K562 (cell line): Measurements from ENCODE around the gene PLXNB3. TPM values are rescaled to one million over a fixed set of nuclear protein-coding genes. Genes with fewer than 3 reads are reported as not detected.

Experiments
- C11orf30 ChIP-seq: fragments of 450-650 bp; IDR thresholded peaks from 2 replicates; pipeline ENCODE4 v1.6.1; 2016; ENCODE audit warnings: low read depth, mild to moderate bottlenecking
- CBX1 ChIP-seq: sonication (generic); IDR thresholded peaks from 2 replicates; pipeline ENCODE4 v1.6.1; 2016; ENCODE audit warnings: antibody characterized with exemption, low read depth, mild to moderate bottlenecking
- CBX2 ChIP-seq: fragments of 200-600 bp; sonication (generic); IDR thresholded peaks from one replicate; pipeline ENCODE4 v1.6.1; 2012; ENCODE audit warnings: mild to moderate bottlenecking, low read length, inconsistent platforms; ENCODE audit not compliant: insufficient read depth, poor library complexity, severe bottlenecking
- E2F3 ChIP-seq: fragments of 250-450 bp; sonication (Bioruptor Pico); IDR thresholded peaks from 2 replicates; pipeline ENCODE4 v1.4.0; 2020; ENCODE audit warnings: mild to moderate bottlenecking
- JUND ChIP-seq, 2 experiments: IDR thresholded peaks; 2 replicates in 1 of 2; 3 replicates in 1 of 2; pipeline ENCODE4 v1.6.1; 2011; ENCODE audit warnings: borderline replicate concordance in 2 of 2, low read depth in 2 of 2, low read length in 2 of 2, improper control_type of control experiment in 1 of 2, missing biosample characterization in 1 of 2, missing genetic modification characterization in 1 of 2, missing genetic modification reagents in 1 of 2
- L3MBTL2 ChIP-seq: fragments of 450-650 bp; IDR thresholded peaks from 2 replicates; pipeline ENCODE4 v1.6.1; 2016; ENCODE audit warnings: mild to moderate bottlenecking, moderate library complexity
- MCM5 ChIP-seq: fragments of 450-650 bp; IDR thresholded peaks from 2 replicates; pipeline ENCODE4 v1.6.1; 2016; ENCODE audit warnings: low read depth
- NCOA4 ChIP-seq: fragments of 450-650 bp; IDR thresholded peaks from 2 replicates; pipeline ENCODE4 v1.6.1; 2018; ENCODE audit warnings: mild to moderate bottlenecking; ENCODE audit not compliant: partially characterized antibody
- OTX1 ChIP-seq: fragments of 450-650 bp; formaldehyde crosslinking; IDR thresholded peaks from 2 replicates; pipeline ENCODE4 v1.4.0; 2022; ENCODE audit warnings: mild to moderate bottlenecking
- SUPT5H ChIP-seq: fragments of 450-650 bp; IDR thresholded peaks from 2 replicates; pipeline ENCODE4 v1.6.1; 2016
- ZNF174 ChIP-seq: fragments of 250-450 bp; sonication (Bioruptor Pico); IDR thresholded peaks from 2 replicates; pipeline ENCODE4 v1.4.0; 2020; ENCODE audit warnings: mild to moderate bottlenecking
- ZNF3 ChIP-seq: fragments of 250-450 bp; sonication (Bioruptor Pico); IDR thresholded peaks from 2 replicates; pipeline ENCODE4 v1.5.0; 2021; ENCODE audit warnings: mild to moderate bottlenecking, moderate library complexity
- ZNF707 ChIP-seq: fragments of 250-450 bp; sonication (Bioruptor Pico); conservative IDR thresholded peaks from 2 replicates; pipeline ENCODE4 v1.8.0; 2022; ENCODE audit warnings: inconsistent platforms, mild to moderate bottlenecking, moderate library complexity
- polyA plus RNA-seq, 8 experiments: library from polyadenylated mRNA; depleted of rRNA in 4 of 8; stranded (reverse) in 5 of 8; unstranded in 3 of 8; fragments of >200 nt; fragmentation: Nextera tagmentation in 2 of 8; fragmentation: Illumina TruSeq in 1 of 8; extraction: Ambion mirVana in 2 of 8; extraction: Trizol in 1 of 8; gene quantifications; 2 replicates each; pipeline versions ENCODE4 v1.2.1 to v1.2.3, GENCODE V29; 2011 to 2014; ENCODE audit warnings: inconsistent platforms in 1 of 8, missing spikeins in 1 of 8
- total RNA-seq, 7 experiments: library from RNA; depleted of rRNA in 6 of 7; stranded (reverse); fragments of >200 nt in 6 of 7; fragmentation: Illumina TruSeq in 2 of 7; extraction: Trizol in 2 of 7; gene quantifications; 2 replicates each; pipeline versions ENCODE4 v1.2.1 to v1.2.3, GENCODE V29; 2011 to 2021; ENCODE audit warnings: low replicate concordance in 1 of 7
- TF ChIP-seq, protein P1 (sequence below): fragments of 450-650 bp; IDR thresholded peaks from 2 replicates; pipeline ENCODE4 v1.6.1; 2017; ENCODE audit warnings: mild to moderate bottlenecking, moderate library complexity
- TF ChIP-seq, protein P2 (sequence below): fragments of 200-400 bp; formaldehyde crosslinking; IDR thresholded peaks from 2 replicates; pipeline ENCODE4 v1.6.1; 2017; ENCODE audit warnings: mild to moderate bottlenecking, low read depth, low read length, moderate library complexity
- TF ChIP-seq, protein P3 (sequence below): fragments of 250-450 bp; sonication (Bioruptor Pico); IDR thresholded peaks from 2 replicates; pipeline ENCODE4 v1.8.0; 2021; ENCODE audit warnings: moderate library complexity, mild to moderate bottlenecking, inconsistent platforms

Gene PLXNB3
- total and polyA plus RNA-seq, 9 of the 15 experiments (the other 6 are each of a cell fraction or from before 2014, with no cell fraction given), result 0.22 to 2.0 (median 1.4) TPM; not detected in 2

DNA sequence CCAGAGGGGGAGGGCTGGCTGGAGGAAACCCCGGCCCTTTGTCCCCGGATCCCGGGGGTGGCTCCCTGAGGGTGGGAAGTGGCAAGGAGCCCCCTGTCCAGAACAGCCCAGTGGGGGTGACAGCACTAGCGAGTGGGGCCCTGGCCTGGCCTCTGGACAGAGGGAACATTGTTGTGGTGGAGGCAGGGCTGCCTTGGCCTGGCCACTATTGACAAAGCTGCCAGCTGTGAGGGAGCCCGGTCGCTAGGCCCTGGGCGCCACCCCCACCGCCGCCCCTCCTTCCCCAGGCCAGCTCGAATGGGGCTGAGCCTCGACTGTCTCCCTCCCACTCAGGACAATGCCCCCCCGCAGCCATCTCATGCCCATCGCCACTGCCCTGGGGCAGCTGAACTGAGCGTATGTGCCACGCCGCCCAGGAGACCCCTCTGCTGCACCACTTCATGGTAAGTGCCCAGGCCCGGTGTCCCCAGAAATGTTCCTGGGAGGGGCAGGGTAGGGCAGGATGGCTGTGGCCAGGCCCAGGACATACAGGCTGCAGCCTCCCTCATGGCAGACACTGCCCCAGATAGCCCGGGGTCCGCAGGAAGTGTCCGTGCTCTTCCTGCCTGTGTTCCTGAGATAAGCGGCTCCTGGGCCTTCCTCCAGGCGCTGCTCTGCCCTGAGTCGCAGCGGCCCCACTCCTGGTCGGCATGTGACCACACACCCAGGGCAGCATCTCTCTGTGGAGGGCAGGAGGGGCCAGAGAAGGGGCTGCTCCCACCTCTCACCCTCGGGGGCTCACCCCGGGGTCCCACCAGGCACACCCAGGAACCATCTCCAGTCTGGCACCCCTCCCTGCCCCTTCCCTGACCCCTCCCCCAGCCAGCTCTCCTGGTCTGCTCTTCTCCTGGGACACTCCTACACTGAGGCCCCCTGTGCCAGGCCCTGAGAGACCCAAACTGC is 1.4 kb downstream of the PLXNB3 start (continued):
- TF ChIP-seq, protein P1, sequence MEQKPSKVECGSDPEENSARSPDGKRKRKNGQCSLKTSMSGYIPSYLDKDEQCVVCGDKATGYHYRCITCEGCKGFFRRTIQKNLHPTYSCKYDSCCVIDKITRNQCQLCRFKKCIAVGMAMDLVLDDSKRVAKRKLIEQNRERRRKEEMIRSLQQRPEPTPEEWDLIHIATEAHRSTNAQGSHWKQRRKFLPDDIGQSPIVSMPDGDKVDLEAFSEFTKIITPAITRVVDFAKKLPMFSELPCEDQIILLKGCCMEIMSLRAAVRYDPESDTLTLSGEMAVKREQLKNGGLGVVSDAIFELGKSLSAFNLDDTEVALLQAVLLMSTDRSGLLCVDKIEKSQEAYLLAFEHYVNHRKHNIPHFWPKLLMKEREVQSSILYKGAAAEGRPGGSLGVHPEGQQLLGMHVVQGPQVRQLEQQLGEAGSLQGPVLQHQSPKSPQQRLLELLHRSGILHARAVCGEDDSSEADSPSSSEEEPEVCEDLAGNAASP, result no peak
- TF ChIP-seq C11orf30 (no peak), ZNF3 (CRISPR knock-in tag) (no peak), OTX1 (CRISPR knock-in tag) (no peak), NCOA4 (no peak), ZNF174 (CRISPR knock-in tag) (no peak), E2F3 (peak; percentile 49; the same call in 1 of the 2 replicates), JUND (IDR thresholded peaks at IDR 0.05; ENCODE audit: borderline replicate concordance, low read depth, low read length) (peak; percentile 45; the same call in 1 of the 2 replicates), JUND (tag; IDR thresholded peaks at IDR 0.05; ENCODE audit: borderline replicate concordance, low read depth, low read length) (no peak; the same call in 2 of the 3 replicates), MCM5 (no peak), L3MBTL2 (peak; percentile 77), CBX2 (no peak), CBX1 (no peak; the same call in 1 of the 2 replicates), ZNF707 (CRISPR knock-in tag) (peak; percentile 84), SUPT5H (peak; percentile 40)
- TF ChIP-seq, protein P2, sequence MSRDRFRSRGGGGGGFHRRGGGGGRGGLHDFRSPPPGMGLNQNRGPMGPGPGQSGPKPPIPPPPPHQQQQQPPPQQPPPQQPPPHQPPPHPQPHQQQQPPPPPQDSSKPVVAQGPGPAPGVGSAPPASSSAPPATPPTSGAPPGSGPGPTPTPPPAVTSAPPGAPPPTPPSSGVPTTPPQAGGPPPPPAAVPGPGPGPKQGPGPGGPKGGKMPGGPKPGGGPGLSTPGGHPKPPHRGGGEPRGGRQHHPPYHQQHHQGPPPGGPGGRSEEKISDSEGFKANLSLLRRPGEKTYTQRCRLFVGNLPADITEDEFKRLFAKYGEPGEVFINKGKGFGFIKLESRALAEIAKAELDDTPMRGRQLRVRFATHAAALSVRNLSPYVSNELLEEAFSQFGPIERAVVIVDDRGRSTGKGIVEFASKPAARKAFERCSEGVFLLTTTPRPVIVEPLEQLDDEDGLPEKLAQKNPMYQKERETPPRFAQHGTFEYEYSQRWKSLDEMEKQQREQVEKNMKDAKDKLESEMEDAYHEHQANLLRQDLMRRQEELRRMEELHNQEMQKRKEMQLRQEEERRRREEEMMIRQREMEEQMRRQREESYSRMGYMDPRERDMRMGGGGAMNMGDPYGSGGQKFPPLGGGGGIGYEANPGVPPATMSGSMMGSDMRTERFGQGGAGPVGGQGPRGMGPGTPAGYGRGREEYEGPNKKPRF, result no peak
- TF ChIP-seq, protein P3, sequence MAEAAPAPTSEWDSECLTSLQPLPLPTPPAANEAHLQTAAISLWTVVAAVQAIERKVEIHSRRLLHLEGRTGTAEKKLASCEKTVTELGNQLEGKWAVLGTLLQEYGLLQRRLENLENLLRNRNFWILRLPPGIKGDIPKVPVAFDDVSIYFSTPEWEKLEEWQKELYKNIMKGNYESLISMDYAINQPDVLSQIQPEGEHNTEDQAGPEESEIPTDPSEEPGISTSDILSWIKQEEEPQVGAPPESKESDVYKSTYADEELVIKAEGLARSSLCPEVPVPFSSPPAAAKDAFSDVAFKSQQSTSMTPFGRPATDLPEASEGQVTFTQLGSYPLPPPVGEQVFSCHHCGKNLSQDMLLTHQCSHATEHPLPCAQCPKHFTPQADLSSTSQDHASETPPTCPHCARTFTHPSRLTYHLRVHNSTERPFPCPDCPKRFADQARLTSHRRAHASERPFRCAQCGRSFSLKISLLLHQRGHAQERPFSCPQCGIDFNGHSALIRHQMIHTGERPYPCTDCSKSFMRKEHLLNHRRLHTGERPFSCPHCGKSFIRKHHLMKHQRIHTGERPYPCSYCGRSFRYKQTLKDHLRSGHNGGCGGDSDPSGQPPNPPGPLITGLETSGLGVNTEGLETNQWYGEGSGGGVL (CRISPR knock-in tag), result no peak
